ENCODE results near the gene HNRNPR. TPM values are rescaled to one million over a fixed set of nuclear protein-coding genes. Genes with fewer than 3 reads are reported as not detected.

Gene HNRNPR
- polyA plus RNA-seq, 1 donor (not counting 4 experiments of a cell fraction or from before 2014, with no cell fraction given), result 169 TPM

DNA sequence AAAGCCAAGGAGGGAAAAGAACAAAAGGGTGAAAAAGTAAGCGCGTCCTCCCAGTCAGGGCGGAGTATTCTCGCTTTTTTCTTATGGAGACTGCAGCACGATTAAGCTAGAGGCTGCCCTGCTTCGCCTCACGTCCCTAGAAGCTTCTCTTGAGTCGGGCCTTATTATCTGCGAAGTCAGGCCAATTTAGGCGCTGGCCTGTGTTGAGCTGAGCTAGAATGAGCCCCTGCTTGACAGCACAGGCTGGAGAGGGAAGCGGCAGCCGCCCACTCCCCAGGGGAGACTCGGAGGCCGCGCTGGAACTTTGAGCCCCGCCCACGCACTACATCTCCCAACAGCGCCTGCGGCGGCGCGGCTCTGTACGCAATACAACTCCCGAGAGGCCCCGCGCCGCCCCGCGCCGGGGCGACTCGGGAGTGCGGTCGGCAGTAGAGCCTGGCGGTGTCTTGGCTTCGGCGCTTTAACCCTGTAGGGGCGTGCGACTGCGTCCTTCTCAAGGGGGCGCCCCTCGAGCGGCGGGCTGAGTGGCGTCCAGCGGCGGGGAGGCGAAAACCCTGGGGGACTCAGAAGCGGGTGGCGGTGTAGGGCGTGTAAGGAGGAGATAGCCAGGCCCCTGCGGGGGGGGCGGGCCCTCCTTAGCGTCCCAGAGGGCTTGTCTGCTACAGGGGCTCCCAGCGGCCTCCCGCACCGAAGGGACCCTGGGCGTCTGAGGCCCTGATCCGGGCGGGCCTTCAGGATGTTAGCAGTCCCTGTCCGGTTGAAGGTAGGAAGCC is 24.7 kb upstream of the HNRNPR start:
- peak overlapping the region; percentile 100 for H2AFZ ChIP-seq (ENCODE audit: control insufficient read depth, low read length)
- H3K9me1 ChIP-seq (ENCODE audit: control insufficient read depth, extremely low read depth, insufficient read depth, low read length), result peaks cover 3% of the 10 kb centered on the region
- TF ChIP-seq CTCF (optimal IDR thresholded peaks at IDR 0.05 in 1 of 3, IDR thresholded peaks at IDR 0.05 in 1 of 3, conservative IDR thresholded peaks at IDR 0.05 in 1 of 3; ENCODE audit: extremely low read depth in 1 of 3, insufficient read depth in 2 of 3, low read length in 3 of 3) (peak in 1 of 3 experiments; percentile 8), EZH2 (IDR thresholded peaks at IDR 0.05; ENCODE audit: low read length) (no peak)
- peak overlapping the region; percentile 97 for H3K27ac ChIP-seq (ENCODE audit: control insufficient read depth, insufficient read depth, low read length)
- H3K9me3 ChIP-seq (ENCODE audit: control insufficient read depth, low read depth, low read length), result peaks cover 6% of the 10 kb centered on the region
- peak; percentile 68 for DNase-seq (ENCODE audit: low read depth, low spot score)
- H3K4me1 ChIP-seq (ENCODE audit: control insufficient read depth, extremely low read depth, insufficient read depth, low read length), result peaks cover 35% of the 10 kb centered on the region
- H3K4me3 ChIP-seq (ENCODE audit: control insufficient read depth in 2 of 3, extremely low read depth in 1 of 3, insufficient read depth in 2 of 3, low read depth in 1 of 3, low read length in 3 of 3), result peak overlapping the region; percentile 73 to 100 (median 94)
- peak overlapping the region; percentile 97 for H3K9ac ChIP-seq (ENCODE audit: control insufficient read depth, extremely low read depth, insufficient read depth, low read length)
- peaks cover 21% of the 10 kb centered on the region for H3K79me2 ChIP-seq (ENCODE audit: control insufficient read depth, insufficient read depth, low read length)
- no peaks in the 10 kb centered on the region for H3K27me3 ChIP-seq (ENCODE audit: control insufficient read depth, extremely low read depth, insufficient read depth, low read length)
- dilution Hi-C loops (cut with MboI; ENCODE audit: extremely low pct_ligation_motif_present, low sequenced_read_pairs), result no loop called here
- H4K20me1 ChIP-seq (ENCODE audit: control insufficient read depth, extremely low read depth, insufficient read depth, low read length), result no peaks in the 10 kb centered on the region
- peak overlapping the region; percentile 87 for H3K4me2 ChIP-seq (ENCODE audit: control insufficient read depth, extremely low read depth, insufficient read depth, low read depth, low read length)
- H3K36me3 ChIP-seq (ENCODE audit: control insufficient read depth in 2 of 2, extremely low read depth in 1 of 2, insufficient read depth in 2 of 2, low read length in 2 of 2), result peaks cover 1 to 5% of the 10 kb centered on the region in 2 experiments
- FAIRE-seq, result no peak

DNA sequence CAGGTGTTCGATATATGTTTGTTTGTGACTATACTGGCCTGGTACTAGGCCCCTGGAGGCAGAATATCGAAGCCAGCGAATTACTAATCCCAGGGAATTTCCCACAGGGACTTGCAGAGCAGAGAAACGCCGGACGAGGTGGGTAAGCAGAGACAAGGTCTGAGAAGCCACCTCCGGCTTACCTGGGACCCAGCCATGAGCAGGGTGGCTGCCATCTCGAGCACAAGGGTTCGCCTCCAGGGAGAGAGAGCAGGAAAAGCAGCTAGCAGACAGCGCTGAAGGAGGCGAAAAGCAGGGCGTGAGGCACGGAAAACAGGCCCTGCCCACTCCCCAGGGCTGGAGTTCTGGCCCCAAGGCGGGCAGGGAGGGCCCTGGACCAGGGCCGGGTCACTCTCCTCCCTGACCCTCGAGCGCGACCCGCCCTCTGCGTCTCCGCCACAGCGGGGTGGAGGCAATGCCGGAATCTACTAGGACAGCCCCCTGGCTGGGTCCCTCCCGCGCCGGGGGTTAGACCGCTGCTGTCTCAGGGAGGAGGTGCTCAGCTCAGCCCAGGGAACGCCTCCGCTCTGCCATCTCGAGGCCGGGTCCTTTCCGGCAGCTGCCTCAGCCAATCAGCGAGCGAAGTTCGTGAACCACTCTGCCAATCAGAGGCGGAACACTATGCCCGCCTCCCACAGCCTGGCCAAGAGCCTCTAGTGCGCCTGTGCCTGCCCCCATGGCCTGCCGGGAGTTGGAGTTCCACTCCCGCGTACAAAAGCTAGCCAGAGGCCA is 23.9 kb upstream of the HNRNPR start:
- H3K9me3 ChIP-seq (ENCODE audit: control insufficient read depth, low read depth, low read length), result peaks cover 9% of the 10 kb centered on the region
- H3K79me2 ChIP-seq (ENCODE audit: control insufficient read depth, insufficient read depth, low read length), result peaks cover 21% of the 10 kb centered on the region
- H3K4me3 ChIP-seq (ENCODE audit: control insufficient read depth in 2 of 3, extremely low read depth in 1 of 3, insufficient read depth in 2 of 3, low read depth in 1 of 3, low read length in 3 of 3), result peak overlapping the region; percentile 73 to 100 (median 94)
- peaks cover 35% of the 10 kb centered on the region for H3K4me1 ChIP-seq (ENCODE audit: control insufficient read depth, extremely low read depth, insufficient read depth, low read length)
- H3K36me3 ChIP-seq (ENCODE audit: control insufficient read depth in 2 of 2, extremely low read depth in 1 of 2, insufficient read depth in 2 of 2, low read length in 2 of 2), result peaks cover 3 to 6% of the 10 kb centered on the region in 2 experiments
- H3K27ac ChIP-seq (ENCODE audit: control insufficient read depth, insufficient read depth, low read length), result peak overlapping the region; percentile 97
- peak; percentile 82 for FAIRE-seq
- peak overlapping the region; percentile 87 for H3K4me2 ChIP-seq (ENCODE audit: control insufficient read depth, extremely low read depth, insufficient read depth, low read depth, low read length)
- TF ChIP-seq CTCF (optimal IDR thresholded peaks at IDR 0.05 in 1 of 3, IDR thresholded peaks at IDR 0.05 in 1 of 3, conservative IDR thresholded peaks at IDR 0.05 in 1 of 3; ENCODE audit: extremely low read depth in 1 of 3, insufficient read depth in 2 of 3, low read length in 3 of 3) (no peak), EZH2 (IDR thresholded peaks at IDR 0.05; ENCODE audit: low read length) (no peak)
- peak; percentile 95 for DNase-seq (ENCODE audit: low read depth, low spot score)
- H3K9ac ChIP-seq (ENCODE audit: control insufficient read depth, extremely low read depth, insufficient read depth, low read length), result peak overlapping the region; percentile 97
- H3K9me1 ChIP-seq (ENCODE audit: control insufficient read depth, extremely low read depth, insufficient read depth, low read length), result peaks cover 3% of the 10 kb centered on the region
- H3K27me3 ChIP-seq (ENCODE audit: control insufficient read depth, extremely low read depth, insufficient read depth, low read length), result no peaks in the 10 kb centered on the region
- H4K20me1 ChIP-seq (ENCODE audit: control insufficient read depth, extremely low read depth, insufficient read depth, low read length), result no peaks in the 10 kb centered on the region
- dilution Hi-C loops (cut with MboI; ENCODE audit: extremely low pct_ligation_motif_present, low sequenced_read_pairs), result no loop called here
- H2AFZ ChIP-seq (ENCODE audit: control insufficient read depth, low read length), result peak overlapping the region; percentile 100
